Adipocyte (in vitro differentiated cells): ENCODE measurements around the gene SPATA7.

Experiments
- DNase-seq: peaks from one replicate; pipeline ENCODE4 v3.0.0-alpha.2; 2015; ENCODE audit warnings: low read depth
- H3K27me3 ChIP-seq: replicated peaks from 2 replicates; pipeline ENCODE4 v1.7.0; 2013; ENCODE audit warnings: mild to moderate bottlenecking, low read length, moderate library complexity; ENCODE audit not compliant: control insufficient read depth, insufficient read depth
- H3K36me3 ChIP-seq: 2 replicates; pipeline ENCODE4 v1.7.0; 2013; ENCODE audit warnings: low read length, mild to moderate bottlenecking, moderate library complexity; ENCODE audit not compliant: control insufficient read depth, insufficient read depth, severe bottlenecking
- H3K4me1 ChIP-seq: 2 replicates; pipeline ENCODE4 v1.7.0; 2013; ENCODE audit warnings: mild to moderate bottlenecking, low read length, moderate library complexity; ENCODE audit not compliant: control insufficient read depth, insufficient read depth
- H3K4me3 ChIP-seq: 2 replicates; pipeline ENCODE4 v1.7.0; 2013; ENCODE audit warnings: mild to moderate bottlenecking, low read length, moderate library complexity
- H3K9ac ChIP-seq: 2 replicates; pipeline ENCODE4 v1.7.0; 2013; ENCODE audit warnings: mild to moderate bottlenecking, low read length, moderate library complexity
- H3K9me3 ChIP-seq: 2 replicates; pipeline ENCODE4 v1.7.0; 2013; ENCODE audit warnings: mild to moderate bottlenecking, low read length, moderate library complexity; ENCODE audit not compliant: control insufficient read depth

Gene SPATA7

GRCh38 chr14:88470542-88471440, 85.3 kb downstream of the SPATA7 start:
- Histone ChIP-seq H3K4me1 (peaks cover 22% of the 10 kb centered on the region), H3K4me3 (no peak overlapping the region), H3K9ac (no peak overlapping the region), H3K36me3 (peaks cover 69% of the 10 kb centered on the region), H3K27me3 (no peaks in the 10 kb centered on the region), H3K9me3 (no peaks in the 10 kb centered on the region)
- DNase-seq = peak; percentile 65

GRCh38 chr14:88473791-88474190, 88.3 kb downstream of the SPATA7 start:
- peaks cover 69% of the 10 kb centered on the region for H3K36me3 ChIP-seq
- peaks cover 13% of the 10 kb centered on the region for H3K4me1 ChIP-seq
- H3K4me3 ChIP-seq = no peak overlapping the region
- H3K27me3 ChIP-seq = no peaks in the 10 kb centered on the region
- no peaks in the 10 kb centered on the region for H3K9me3 ChIP-seq
- no peak for DNase-seq
- no peak overlapping the region for H3K9ac ChIP-seq

GRCh38 chr14:88476214-88476774, 90.8 kb downstream of the SPATA7 start:
- Histone ChIP-seq H3K4me3 (no peak overlapping the region), H3K36me3 (peaks cover 70% of the 10 kb centered on the region), H3K9me3 (no peaks in the 10 kb centered on the region), H3K27me3 (no peaks in the 10 kb centered on the region), H3K9ac (no peak overlapping the region), H3K4me1 (peaks cover 12% of the 10 kb centered on the region)
- no peak for DNase-seq

GRCh38 chr14:88476825-88477224, 91.4 kb downstream of the SPATA7 start:
- Histone ChIP-seq H3K9me3 (no peaks in the 10 kb centered on the region), H3K4me3 (no peak overlapping the region), H3K36me3 (peaks cover 66% of the 10 kb centered on the region), H3K4me1 (peaks cover 14% of the 10 kb centered on the region), H3K27me3 (no peaks in the 10 kb centered on the region), H3K9ac (no peak overlapping the region)
- no peak for DNase-seq

GRCh38 chr14:88477513-88478250, 92.2 kb downstream of the SPATA7 start:
- H3K4me1 ChIP-seq = peaks cover 16% of the 10 kb centered on the region
- H3K9me3 ChIP-seq = no peaks in the 10 kb centered on the region
- peaks cover 58% of the 10 kb centered on the region for H3K36me3 ChIP-seq
- H3K9ac ChIP-seq = no peak overlapping the region
- no peak for DNase-seq
- H3K4me3 ChIP-seq = no peak overlapping the region
- no peaks in the 10 kb centered on the region for H3K27me3 ChIP-seq

GRCh38 chr14:88478931-88479330, 93.5 kb downstream of the SPATA7 start:
- no peaks in the 10 kb centered on the region for H3K9me3 ChIP-seq
- H3K9ac ChIP-seq = no peak overlapping the region
- H3K4me3 ChIP-seq = no peak overlapping the region
- H3K27me3 ChIP-seq = no peaks in the 10 kb centered on the region
- peaks cover 16% of the 10 kb centered on the region for H3K4me1 ChIP-seq
- DNase-seq = no peak
- H3K36me3 ChIP-seq = peaks cover 46% of the 10 kb centered on the region

GRCh38 chr14:88479574-88479987, 94.1 kb downstream of the SPATA7 start:
- Histone ChIP-seq H3K27me3 (no peaks in the 10 kb centered on the region), H3K36me3 (peaks cover 48% of the 10 kb centered on the region), H3K4me3 (no peak overlapping the region), H3K9ac (no peak overlapping the region), H3K9me3 (no peaks in the 10 kb centered on the region), H3K4me1 (peaks cover 16% of the 10 kb centered on the region)
- no peak for DNase-seq

GRCh38 chr14:88481059-88481458, 95.6 kb downstream of the SPATA7 start:
- H3K4me1 ChIP-seq = peaks cover 16% of the 10 kb centered on the region
- no peaks in the 10 kb centered on the region for H3K9me3 ChIP-seq
- no peak overlapping the region for H3K4me3 ChIP-seq
- DNase-seq = no peak
- H3K36me3 ChIP-seq = peaks cover 46% of the 10 kb centered on the region
- no peak overlapping the region for H3K9ac ChIP-seq
- H3K27me3 ChIP-seq = no peaks in the 10 kb centered on the region

- Histone ChIP-seq H3K4me3 (no peak overlapping the region), H3K36me3 (peaks cover 42% of the 10 kb centered on the region), H3K9ac (no peak overlapping the region), H3K4me1 (peaks cover 16% of the 10 kb centered on the region), H3K9me3 (no peaks in the 10 kb centered on the region), H3K27me3 (no peaks in the 10 kb centered on the region)
- DNase-seq = no peak
These were observed 96.3 kb downstream of the SPATA7 start for GRCh38 chr14:88481794-88482193.

- no peak overlapping the region for H3K9ac ChIP-seq
- H3K4me3 ChIP-seq = no peak overlapping the region
- no peak for DNase-seq
- no peaks in the 10 kb centered on the region for H3K9me3 ChIP-seq
- H3K36me3 ChIP-seq = peaks cover 36% of the 10 kb centered on the region
- peaks cover 16% of the 10 kb centered on the region for H3K4me1 ChIP-seq
- no peaks in the 10 kb centered on the region for H3K27me3 ChIP-seq
These were observed 97.1 kb downstream of the SPATA7 start for GRCh38 chr14:88482524-88482923.
